ENCODE data around the gene C20orf96. TPM values are rescaled to one million over a fixed set of nuclear protein-coding genes. Genes with fewer than 3 reads are reported as not detected.
"Not testable (repeated sequence)": the region's sequence is repeated elsewhere in the genome, so short reads cannot be mapped to it uniquely, and the experiment has no call there.

Gene C20orf96
- polyA plus RNA-seq (2011; rRNA removed) (12.9 and 13.7 TPM in 2 replicates), polyA minus RNA-seq (2011; rRNA and poly(A)+ RNA removed) (8.0 and 8.9 TPM in 2 replicates)

DNA sequence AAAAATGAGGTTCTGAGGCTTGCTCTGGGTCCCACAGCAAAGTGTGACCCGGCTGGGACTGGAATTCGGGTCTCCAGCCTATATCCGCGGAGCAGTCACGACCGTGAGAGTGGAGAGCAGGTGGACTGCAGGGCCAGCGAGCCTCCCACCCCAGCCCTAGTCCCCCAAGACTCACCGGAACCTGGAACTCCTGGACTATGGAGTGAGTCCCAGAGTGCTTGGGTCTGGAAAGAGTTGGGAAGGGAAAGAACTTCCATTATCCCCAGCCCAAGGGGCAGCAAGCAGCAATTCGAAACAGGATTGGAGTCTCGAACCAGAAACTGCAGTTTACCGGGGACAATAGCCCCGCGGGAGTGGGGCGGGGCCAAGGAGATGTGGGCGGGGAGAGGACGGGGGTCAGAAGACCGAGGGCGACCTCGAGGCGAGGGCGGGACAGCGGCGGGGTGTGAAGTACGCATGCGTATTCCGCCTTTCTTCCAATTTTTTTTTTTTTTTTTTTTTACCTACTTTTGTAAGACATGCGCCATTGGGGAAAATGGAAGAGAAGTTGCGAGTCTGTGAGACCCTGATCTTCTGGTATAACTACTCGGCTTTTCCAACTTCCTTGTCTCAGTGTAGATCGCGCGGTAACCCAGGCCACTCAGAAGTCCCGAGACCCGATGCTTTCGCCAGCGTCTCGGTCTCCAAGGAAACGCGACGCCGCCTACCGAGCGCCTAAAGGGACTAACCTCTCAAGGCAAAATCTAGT, at the start of gene C20orf96:
TSS of gene C20orf96 (minus strand) at position 667 of the 748 bp plus-strand sequence. CDS start at position 527, 140 bp downstream.
- peak; percentile 78 for DNase-seq (ENCODE audit: low read depth, low spot score)

DNA sequence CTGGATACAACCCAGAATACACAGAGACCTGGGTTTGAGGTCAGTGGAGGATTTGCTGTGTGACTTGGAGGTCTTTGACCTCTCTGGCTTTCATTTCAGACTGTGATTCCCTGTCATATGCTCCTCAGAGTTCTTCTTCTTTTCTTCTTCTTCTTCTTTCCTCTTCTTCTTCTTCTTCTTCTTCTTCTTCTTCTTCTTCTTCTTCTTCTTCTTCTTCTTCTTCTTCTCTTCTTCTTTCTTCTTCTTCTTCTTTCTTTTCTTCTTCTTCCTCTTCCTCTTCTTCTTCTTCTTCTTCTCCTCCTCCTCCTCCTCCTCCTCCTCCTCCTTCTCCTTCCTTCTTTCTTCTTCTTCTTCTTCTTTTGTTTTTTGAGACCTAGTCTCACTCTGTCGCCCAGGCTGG, 45.5 kb upstream of the C20orf96 start:
- DNase-seq (ENCODE audit: low read depth, low spot score); H3K4me3 ChIP-seq (ENCODE audit: low read depth, low read length); POLR2A ChIA-PET; H3K9me3 ChIP-seq (ENCODE audit: control insufficient read depth, insufficient read depth, low read length); CTCF ChIA-PET; H3K27ac ChIP-seq (ENCODE audit: low read depth, low read length); H3K27me3 ChIP-seq (ENCODE audit: control insufficient read depth, insufficient read depth, low read length): not testable (repeated sequence)

More for the DNA sequence above, at the start of gene C20orf96:
- peak within 1 kb of the TSS; percentile 96 for H3K4me3 ChIP-seq (ENCODE audit: low read depth, low read length)
- no peaks in the 10 kb centered on the region for H3K27me3 ChIP-seq (ENCODE audit: control insufficient read depth, insufficient read depth, low read length)
- peak within 1 kb of the TSS; percentile 82 for H3K27ac ChIP-seq (ENCODE audit: low read depth, low read length)
- CTCF ChIA-PET: no interaction called here
- TF ChIP-seq, protein P1, sequence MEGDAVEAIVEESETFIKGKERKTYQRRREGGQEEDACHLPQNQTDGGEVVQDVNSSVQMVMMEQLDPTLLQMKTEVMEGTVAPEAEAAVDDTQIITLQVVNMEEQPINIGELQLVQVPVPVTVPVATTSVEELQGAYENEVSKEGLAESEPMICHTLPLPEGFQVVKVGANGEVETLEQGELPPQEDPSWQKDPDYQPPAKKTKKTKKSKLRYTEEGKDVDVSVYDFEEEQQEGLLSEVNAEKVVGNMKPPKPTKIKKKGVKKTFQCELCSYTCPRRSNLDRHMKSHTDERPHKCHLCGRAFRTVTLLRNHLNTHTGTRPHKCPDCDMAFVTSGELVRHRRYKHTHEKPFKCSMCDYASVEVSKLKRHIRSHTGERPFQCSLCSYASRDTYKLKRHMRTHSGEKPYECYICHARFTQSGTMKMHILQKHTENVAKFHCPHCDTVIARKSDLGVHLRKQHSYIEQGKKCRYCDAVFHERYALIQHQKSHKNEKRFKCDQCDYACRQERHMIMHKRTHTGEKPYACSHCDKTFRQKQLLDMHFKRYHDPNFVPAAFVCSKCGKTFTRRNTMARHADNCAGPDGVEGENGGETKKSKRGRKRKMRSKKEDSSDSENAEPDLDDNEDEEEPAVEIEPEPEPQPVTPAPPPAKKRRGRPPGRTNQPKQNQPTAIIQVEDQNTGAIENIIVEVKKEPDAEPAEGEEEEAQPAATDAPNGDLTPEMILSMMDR (IDR thresholded peaks at IDR 0.05; ENCODE audit: low read depth, low read length): peak; percentile 73
- POLR2A ChIA-PET: no interaction called here
- no peaks in the 10 kb centered on the region for H3K9me3 ChIP-seq (ENCODE audit: control insufficient read depth, insufficient read depth, low read length)

GRCh38 chr20:334578-334977, 44.0 kb upstream of the C20orf96 start:
- Histone ChIP-seq H3K27ac (ENCODE audit: low read depth, low read length) (no peak overlapping the region), H3K4me3 (ENCODE audit: low read depth, low read length) (no peak overlapping the region), H3K27me3 (ENCODE audit: control insufficient read depth, insufficient read depth, low read length) (peaks cover 4% of the 10 kb centered on the region), H3K9me3 (ENCODE audit: control insufficient read depth, insufficient read depth, low read length) (no peaks in the 10 kb centered on the region)
- TF ChIP-seq, protein P1 (IDR thresholded peaks at IDR 0.05; ENCODE audit: low read depth, low read length): no peak
- ChIA-PET POLR2A (no interaction called here), CTCF (interaction anchor here (1.5 kb wide), 1 partner anchor 11 kb away, joined by 4 read pairs; no protein-coding TSS in a partner anchor)
- no peak for DNase-seq (ENCODE audit: low read depth, low spot score)

DNA sequence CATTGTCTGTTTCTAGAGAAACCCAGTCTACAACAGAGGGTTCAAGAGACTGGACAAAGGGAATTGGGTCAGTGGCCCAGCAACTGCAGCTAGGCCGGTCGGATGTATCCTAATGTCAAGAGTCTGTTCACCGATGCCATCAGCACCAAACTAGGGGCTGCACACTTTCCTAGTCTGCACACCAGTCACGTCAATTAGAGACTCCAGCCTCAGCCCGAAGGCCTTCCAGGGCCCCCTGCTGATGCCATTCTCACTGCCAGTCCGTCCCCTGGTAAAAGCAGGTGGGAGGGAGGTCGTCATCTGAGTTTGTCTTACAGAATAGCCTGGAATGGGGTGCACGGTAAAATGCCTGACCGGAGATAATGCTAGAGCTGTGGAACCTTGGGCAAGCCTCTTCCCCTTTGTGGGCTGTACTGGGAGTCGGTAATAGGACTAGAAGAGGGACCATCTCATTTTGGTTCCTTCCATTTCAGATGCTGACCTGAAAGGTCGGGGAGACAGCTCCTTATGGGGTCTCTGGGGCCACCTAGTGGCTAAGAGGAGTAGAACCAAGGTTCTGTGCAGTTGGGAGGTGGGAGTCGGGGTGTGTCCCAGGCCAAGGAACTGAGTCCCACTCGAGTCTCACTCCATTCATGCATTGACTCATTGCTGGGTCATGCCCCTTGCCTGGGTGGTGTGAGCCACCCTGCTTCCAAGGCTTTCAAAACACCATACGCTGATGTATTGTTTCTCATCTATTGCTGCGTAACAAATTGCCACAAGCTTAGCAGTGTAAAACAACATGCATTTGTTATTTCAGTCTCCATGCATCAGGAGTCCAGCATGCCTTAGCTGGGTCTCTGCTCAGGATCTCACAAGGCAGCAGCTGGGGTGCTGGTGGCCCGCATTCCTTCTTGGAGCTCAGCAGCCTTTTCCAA, 39.9 kb upstream of the C20orf96 start:
- TF ChIP-seq, protein P1 (IDR thresholded peaks at IDR 0.05; ENCODE audit: low read depth, low read length): peak; percentile 92
- DNase-seq (ENCODE audit: low read depth, low spot score): no peak
- no peak overlapping the region for H3K27ac ChIP-seq (ENCODE audit: low read depth, low read length)
- no peak overlapping the region for H3K4me3 ChIP-seq (ENCODE audit: low read depth, low read length)
- no peaks in the 10 kb centered on the region for H3K9me3 ChIP-seq (ENCODE audit: control insufficient read depth, insufficient read depth, low read length)
- ChIA-PET POLR2A (interaction anchor here (1.0 to 1.6 kb wide), 3 partner anchors 21 to 34 kb away, joined by 3 to 4 read pairs (median 4); partner anchors contain the start of gene ZCCHC3), CTCF (interaction anchor here (0.5 to 3.4 kb wide), 31 partner anchors 10 to 201 kb away, joined by 3 to 44 read pairs (median 4); partner anchors contain the start of genes NRSN2 and ZCCHC3)
- no peaks in the 10 kb centered on the region for H3K27me3 ChIP-seq (ENCODE audit: control insufficient read depth, insufficient read depth, low read length)

- CTCF ChIA-PET: interaction anchor here (0.6 to 3.4 kb wide), 13 partner anchors 12 to 410 kb away, joined by 3 to 44 read pairs (median 7); partner anchors contain the start of gene NRSN2
- Histone ChIP-seq H3K4me3 (ENCODE audit: low read depth, low read length) (no peak overlapping the region; the same call in 1 of the 2 replicates), H3K27ac (ENCODE audit: low read depth, low read length) (no peak overlapping the region), H3K9me3 (ENCODE audit: control insufficient read depth, insufficient read depth, low read length) (no peaks in the 10 kb centered on the region), H3K27me3 (ENCODE audit: control insufficient read depth, insufficient read depth, low read length) (no peaks in the 10 kb centered on the region)
- TF ChIP-seq, protein P1 (IDR thresholded peaks at IDR 0.05; ENCODE audit: low read depth, low read length): no peak
- no peak for DNase-seq (ENCODE audit: low read depth, low spot score)
- POLR2A ChIA-PET: interaction anchor here (1.6 kb wide), 1 partner anchor 33 kb away, joined by 4 read pairs; the partner anchor contains the start of gene ZCCHC3
Measured at GRCh38 chr20:329851-330232, 39.3 kb upstream of the C20orf96 start.
